HK-2 (cell line): ENCODE data around the gene CHST15.

ENCODE experiments used
- DNase-seq: peaks from one replicate; pipeline ENCODE4 v3.0.0-alpha.2; 2018; ENCODE audit not compliant: unreplicated experiment

CHST15 gene

GRCh38 chr10:124030061-124030460 is 63.3 kb downstream of the CHST15 start:
- no peak for DNase-seq

DNA sequence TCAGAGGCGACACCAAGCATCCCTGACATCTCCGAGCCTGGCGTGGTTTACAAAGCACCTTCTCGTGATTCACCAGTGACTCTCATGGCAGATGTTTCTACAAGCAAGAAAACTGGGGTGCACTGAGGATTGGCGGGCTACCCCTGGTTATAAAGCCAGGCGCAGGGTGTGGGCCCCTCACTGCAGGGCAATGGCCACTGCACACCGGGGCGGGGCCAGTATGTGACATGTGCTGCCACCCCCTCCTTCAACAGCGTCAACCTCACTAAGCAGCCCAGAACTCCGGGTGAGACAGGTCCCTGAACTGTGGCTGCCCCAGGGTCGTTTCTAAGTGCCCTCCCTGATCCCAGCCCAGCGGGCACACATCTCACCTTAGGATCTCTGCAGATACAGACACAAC is 63.8 kb downstream of the CHST15 start:
- no peak for DNase-seq

- DNase-seq = no peak
Measured at GRCh38 chr10:124028700-124029480, 64.5 kb downstream of the CHST15 start.

DNA sequence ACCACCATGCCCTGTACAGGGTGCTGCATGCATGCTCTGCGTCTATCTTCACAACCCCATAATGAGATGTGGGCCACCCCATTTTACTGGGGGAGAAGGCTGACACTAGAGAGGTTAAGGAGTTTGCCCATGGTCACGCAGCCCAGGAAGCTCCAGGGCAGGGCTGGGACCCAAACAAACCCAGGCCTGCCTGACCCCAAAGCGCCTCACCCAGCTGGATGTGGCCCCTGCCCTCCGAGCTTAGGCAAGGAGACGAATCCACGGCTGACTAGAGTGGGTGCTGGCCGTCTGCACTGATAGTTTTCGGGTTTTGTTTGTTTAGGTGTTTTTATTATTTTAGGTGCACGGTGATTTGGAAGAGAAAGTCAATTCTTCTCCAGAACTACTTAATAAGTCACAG is 65.7 kb downstream of the CHST15 start:
- DNase-seq = no peak

- no peak for DNase-seq
Measured at GRCh38 chr10:124027031-124027611, 66.3 kb downstream of the CHST15 start.

- DNase-seq = no peak
Measured at GRCh38 chr10:124026589-124026939, 66.8 kb downstream of the CHST15 start.

GRCh38 chr10:124025660-124026588 is 67.5 kb downstream of the CHST15 start:
- DNase-seq = no peak

- DNase-seq = no peak
Measured at GRCh38 chr10:124025152-124025551, 68.2 kb downstream of the CHST15 start.

GRCh38 chr10:124022066-124022465 is 71.3 kb downstream of the CHST15 start:
- DNase-seq = no peak

- no peak for DNase-seq
Measured at GRCh38 chr10:124020981-124021815, 72.2 kb downstream of the CHST15 start.

GRCh38 chr10:124019886-124020797 is 73.3 kb downstream of the CHST15 start:
- no peak for DNase-seq

DNA sequence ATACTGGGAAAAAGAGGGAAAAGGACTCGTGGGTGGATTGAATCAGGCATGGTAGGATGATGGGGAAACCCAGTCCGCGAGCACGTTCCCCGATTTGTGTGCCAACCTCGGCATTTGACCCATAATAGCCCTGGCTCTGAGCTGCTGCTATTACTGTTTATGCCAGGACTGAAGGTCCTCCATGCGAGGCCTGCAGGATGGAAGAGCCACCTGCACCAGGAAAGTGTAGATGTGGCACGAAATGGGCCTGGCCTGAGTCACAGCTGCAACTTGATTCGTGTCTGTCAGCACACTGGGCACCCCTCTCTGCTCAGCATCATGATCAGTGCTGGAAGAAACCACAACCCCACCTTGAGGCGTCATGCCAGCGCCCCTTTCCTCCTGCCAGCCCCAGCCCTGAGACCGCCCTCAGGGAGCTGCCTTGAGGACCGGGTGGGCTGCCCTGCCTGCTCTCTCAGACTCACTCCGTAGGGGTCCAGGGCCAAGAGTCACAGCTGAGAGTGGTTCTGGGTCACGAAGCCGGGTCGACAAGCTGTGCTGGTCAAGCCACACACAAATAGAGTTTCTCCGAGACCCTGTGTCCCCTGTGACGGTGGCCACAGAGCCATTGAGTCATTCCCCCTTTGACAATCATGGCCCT is 74.4 kb downstream of the CHST15 start:
- no peak for DNase-seq

DNA sequence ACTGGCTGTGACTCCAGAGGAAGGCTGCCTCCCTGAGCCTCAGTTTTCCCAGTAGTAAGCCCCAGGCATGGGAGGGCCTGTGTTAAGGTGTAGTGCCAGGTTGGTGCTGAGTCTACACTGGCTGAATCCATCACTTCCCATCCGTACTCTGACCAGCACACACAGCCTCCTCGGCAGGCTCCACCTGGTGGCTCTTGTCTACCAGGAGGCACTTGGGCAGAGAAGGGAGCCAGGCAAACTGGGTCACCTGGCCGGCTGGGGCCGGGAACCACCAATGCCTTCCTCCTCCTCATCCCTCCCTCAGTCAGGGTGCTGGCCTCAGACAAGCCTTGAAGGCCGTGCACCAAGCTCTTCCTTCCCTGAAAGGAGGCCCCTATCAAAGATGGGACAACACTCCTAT is 75.7 kb downstream of the CHST15 start:
- DNase-seq = no peak

DNA sequence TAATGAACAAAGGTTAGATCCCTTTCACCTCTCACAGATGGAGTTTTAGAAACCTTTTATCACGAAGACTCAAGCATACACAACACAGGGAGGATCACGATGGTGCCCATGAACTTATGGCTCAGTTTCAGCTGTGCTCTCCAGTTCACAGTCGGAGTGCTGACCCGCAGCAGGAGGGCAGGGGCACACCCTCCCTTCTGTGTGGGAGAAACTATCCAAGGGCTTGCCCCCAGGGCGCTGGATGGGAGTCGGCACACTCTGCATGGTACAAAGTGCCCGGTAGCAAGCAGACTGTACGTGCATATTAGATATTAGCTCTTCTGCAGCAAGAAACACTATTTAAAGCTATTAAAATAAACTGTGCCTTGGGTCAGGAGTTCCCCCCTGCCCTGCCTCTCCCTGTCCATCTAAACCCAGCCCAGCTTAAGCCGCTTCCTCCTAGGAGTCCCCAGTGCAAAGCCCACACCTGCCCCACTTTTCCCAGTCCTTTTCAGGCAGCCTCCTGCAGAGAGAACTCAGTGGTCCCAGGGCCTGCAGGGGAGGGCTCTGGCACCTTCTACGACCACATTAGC is 76.5 kb downstream of the CHST15 start:
- no peak for DNase-seq

DNA sequence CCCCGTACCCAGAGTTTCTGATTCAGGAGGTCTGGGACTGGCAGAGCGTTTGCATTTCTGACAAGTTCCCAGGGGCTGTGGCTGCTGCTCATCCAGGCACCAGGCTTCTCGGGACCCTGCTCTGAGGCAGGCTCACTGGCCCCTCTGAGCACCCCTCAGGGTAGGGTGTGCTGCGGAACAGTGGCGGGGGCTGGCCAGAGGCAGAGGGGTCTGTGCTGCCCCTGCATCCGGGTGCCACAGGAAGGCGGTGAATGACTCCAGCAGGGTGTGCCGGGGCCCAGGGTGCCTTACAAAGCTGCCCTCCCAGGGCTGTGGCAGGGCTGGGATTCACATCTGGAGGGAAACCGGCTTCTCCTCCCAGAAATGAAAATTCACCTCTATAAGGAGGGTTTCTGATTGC is 77.4 kb downstream of the CHST15 start:
- DNase-seq = no peak

DNA sequence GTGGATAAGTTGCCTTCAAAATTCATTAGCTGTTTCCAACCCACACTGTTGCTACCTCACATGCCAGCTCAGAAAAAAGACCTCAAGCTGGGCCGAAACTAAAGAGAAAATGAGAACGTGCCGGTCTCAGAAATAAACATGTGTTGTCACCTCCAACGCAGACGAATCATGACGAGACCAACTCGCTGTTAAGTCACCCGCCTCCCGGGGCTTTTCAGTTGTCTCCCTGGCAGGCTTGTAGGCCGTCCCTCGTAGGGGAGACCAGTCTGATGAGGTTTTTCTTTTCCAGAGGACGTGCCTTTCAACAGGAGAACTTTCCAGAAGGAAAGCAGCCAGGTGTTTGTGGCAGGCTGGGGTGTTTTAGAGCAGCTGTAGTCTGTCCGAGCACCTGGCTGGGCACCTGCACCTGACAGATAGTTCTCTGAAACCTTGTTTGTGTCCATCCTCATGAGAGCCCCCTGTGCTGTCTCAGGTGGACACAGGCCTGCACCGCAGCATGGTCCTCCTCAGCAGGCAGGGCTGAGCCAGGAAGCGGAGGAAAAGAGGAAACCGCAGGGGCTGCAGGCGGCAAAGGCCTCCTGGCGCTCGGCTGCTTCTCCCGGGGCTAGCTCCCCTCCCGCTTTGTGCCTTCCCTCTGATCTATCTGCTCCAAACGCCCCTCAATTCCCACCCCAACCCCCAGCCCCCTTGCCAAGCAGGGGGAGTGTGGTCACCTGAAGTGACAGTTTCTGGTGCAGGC is 78.8 kb downstream of the CHST15 start:
- no peak for DNase-seq

- no peak for DNase-seq
Measured at GRCh38 chr10:124013916-124014315, 79.5 kb downstream of the CHST15 start.

- DNase-seq = no peak
Measured at GRCh38 chr10:124012991-124013390, 80.4 kb downstream of the CHST15 start.

DNA sequence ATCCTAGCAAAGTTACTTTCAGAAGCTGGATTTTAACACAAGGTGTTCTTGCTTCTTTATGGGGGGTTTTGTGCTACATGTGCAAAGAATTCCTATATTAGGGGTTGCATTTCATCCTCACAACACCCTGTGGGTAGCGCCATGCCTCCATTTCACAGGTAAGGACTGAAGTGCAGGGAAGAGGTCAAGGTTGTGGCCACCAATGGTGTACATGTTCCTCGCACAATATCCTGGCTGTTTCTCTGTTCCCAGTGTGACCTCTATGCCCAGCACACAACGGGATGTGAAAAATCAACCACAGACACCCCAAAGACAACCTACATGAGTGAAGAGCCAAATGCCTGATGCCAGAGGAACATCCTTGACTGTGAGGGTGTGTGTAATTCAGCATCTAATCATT is 80.8 kb downstream of the CHST15 start:
- DNase-seq = no peak
